Right kidney (tissue), 1 donor: ENCODE measurements around the gene SIT1.

Source experiments
- DNase-seq: peaks from one replicate; pipeline ENCODE4 v3.0.0-alpha.2; 2016

SIT1 gene

DNA sequence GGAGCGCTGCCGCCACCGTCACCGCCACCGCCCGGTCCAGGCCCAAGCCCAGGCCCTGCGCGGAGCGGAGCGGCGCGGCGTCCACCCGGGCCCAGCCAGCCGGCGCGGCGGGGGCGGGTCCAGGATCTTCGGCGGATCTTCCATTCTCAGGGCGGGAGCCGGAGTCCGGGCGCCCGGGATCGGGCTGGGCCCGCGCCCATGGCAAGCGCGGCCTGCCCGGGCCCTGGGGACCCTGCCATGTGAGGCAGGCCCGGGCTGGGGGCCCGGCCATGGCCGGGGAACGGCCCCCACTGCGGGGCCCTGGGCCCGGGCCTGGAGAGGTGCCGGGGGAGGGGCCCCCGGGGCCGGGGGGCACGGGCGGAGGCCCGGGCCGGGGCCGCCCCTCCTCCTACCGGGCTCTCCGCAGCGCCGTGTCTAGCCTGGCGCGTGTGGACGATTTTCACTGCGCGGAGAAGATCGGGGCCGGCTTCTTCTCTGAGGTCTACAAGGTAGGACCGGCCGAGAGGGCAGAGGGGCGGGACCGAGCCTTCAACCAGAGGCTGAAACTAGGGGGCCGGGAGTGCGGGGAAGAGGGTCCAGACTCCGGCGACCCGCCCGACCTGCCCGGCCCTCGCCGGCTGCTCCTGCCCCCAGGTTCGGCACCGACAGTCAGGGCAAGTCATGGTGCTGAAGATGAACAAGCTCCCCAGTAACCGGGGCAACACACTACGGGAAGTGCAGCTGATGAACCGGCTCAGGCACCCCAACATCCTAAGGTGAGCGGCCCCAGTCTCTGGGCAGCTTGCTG is 45.2 kb downstream of the SIT1 start:
- DNase-seq: peak; percentile 50

- peak; percentile 90 for DNase-seq
Measured at GRCh38 chr9:35604578-35605350, 46.0 kb downstream of the SIT1 start, which contains the start of gene TESK1. Gene TESK1 (plus strand): TSS chr9:35605262. CDS start chr9:35605620, 358 bp downstream.

- peak; percentile 93 for DNase-seq
Measured at GRCh38 chr9:35603986-35604577, 46.6 kb downstream of the SIT1 start.

DNA sequence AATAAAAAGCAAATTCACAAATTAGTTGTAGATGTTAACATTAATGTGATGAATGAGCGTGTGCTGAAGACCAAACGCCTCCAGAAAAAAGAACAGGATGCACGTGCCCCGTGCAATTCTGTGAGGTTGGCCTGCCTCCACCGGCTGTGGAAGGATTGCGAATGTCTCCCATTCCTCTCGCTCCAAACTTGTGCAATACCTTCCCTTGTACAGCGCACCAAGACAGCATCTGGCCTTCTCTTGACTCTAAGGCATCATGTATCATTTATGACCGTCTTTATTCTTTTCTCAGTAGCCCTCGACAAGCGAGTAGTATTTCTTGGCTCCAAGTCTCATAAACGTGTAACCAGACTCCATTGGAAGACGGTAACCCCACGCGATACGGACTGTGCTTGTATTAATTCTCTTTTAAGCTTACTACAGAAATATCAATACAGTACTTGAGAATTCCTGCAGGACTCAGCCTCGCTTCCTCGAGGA is 47.2 kb downstream of the SIT1 start:
- no peak for DNase-seq

GRCh38 chr9:35599763-35600604 is 50.7 kb downstream of the SIT1 start:
- no peak for DNase-seq
